Middle frontal gyrus (tissue), 1 donor: ENCODE results near the gene CEP41.
"Not testable (repeated sequence)": the region's sequence is repeated elsewhere in the genome, so short reads cannot be mapped to it uniquely, and the experiment has no call there.

Experiments
- DNase-seq: peaks from one replicate; pipeline ENCODE4 v3.0.0-alpha.2; 2015; ENCODE audit warnings: low spot score; ENCODE audit errors: extremely low spot score

CEP41 gene

DNA sequence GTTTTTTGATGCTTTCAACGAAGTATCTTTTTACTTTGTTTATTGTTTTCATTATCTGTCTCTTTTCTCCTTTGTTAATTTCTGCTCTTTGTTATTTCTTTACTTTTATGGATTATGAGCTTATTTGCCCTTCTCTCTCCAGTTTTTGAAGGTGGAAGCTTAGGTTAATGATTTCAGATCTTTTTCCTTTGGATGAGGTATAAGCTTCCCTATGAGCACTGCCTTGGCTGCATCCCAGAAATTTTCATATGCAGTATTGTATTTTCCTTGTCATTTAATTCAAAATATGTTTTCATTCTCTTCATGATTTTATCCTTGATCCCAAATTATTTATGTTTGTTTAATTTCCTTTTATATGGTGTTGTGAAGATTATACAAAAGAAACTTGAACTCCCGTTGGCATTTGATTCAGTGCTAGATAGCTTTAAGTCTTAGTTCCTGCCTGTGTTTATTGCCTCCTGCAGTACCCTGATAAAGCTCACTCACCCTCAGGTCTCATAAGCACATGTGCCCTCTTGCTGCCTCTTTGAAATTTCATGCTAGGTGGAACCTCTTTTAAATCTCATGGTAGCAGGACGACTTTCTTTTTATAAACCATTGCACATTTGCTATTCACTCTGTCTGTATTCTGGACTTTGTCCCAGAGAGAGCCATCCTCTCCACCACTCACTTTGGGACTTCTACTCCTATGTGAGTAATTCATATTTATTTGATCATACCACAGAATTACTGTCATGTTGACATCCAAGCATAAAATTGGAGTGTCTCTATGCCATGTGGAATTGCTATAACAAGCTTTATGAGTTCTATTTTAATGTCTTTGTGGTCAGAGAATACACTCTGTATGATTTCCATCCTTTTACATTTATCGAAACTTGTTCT is 23.0 kb upstream of the CEP41 start:
- DNase-seq = no peak

DNA sequence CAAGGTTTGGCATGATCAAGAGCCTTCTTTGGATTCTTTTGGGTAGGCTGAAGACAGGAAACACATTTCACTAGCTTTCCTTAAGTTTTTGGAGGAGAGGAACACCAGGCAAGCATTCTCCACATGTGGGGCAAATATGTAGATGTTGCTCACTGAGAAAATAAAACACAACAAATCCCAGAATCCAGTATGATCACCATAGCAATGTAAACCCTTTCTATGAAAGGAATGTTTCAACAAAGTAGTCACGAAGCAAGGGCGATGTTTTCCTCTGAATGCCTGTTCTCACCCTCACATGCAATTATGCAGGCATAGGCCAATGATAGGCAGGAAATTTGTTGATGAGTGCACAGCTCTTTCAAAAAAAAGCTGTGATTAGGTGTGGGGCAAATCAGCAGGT is 20.5 kb upstream of the CEP41 start:
- DNase-seq = no peak

- no peak for DNase-seq
Measured at GRCh38 chr7:130458257-130458656, 17.4 kb upstream of the CEP41 start.

- DNase-seq = no peak
Measured at GRCh38 chr7:130454959-130455358, 14.1 kb upstream of the CEP41 start.

DNA sequence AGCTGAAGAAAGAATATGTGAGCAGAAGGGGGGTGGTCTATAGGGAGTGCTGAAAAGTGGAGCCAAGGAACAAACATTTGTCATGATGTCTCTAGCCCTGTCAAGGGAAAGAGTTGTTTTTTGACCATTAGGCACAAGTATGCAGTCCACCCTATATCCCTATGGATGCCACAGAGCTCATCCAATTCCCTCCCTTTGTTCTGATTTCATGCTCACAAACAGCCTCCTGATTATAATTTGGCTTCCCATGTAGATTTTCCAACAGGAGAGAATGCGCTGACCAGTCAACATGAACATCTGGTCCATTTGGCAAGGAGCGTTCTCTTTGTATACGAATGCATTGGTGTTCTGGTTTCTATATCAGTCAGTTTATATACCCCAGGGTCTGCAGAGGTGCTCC is 12.1 kb upstream of the CEP41 start:
- no peak for DNase-seq

GRCh38 chr7:130451344-130451743 is 10.5 kb upstream of the CEP41 start:
- not testable (repeated sequence) for DNase-seq

- DNase-seq = no peak
Measured at GRCh38 chr7:130446259-130446658, 5.4 kb upstream of the CEP41 start.

DNA sequence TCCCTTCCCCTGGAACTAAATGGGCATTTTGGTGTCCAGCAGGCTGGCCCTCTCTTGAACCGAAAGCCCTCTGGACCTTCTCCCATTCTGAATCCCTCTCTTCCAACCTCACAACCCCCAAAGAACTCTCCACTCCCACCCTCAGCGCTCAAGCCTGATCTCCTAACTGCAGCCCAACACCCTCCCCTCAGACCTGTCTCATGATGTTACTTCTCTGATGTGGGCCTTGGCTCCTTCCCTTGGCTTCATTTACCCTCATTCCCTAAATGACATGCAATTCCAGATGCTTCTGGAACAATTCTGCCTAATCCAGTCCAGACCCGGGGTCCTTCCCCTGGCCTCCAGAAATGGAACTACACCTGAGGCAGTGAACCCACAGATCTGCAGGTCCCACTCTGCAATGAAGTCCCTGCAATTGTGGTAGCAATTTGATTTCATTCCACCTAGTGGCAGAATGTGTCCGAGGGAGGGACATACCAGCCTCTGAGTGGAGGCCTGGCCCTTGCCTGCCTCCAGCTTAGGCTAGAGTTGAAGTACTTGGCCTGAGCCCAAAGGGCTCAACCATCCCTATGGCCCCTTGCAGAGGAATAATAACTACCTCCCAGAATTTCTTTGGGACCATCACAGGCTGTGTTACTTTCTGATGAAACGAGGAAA is 4.1 kb upstream of the CEP41 start:
- no peak for DNase-seq

- no peak for DNase-seq
Measured at GRCh38 chr7:130444234-130444633, 3.4 kb upstream of the CEP41 start.

- DNase-seq = no peak
Measured at GRCh38 chr7:130442601-130443000, 1.8 kb upstream of the CEP41 start.

- DNase-seq = no peak
Measured at GRCh38 chr7:130441408-130441869, 623 bp upstream of the CEP41 start.

DNA sequence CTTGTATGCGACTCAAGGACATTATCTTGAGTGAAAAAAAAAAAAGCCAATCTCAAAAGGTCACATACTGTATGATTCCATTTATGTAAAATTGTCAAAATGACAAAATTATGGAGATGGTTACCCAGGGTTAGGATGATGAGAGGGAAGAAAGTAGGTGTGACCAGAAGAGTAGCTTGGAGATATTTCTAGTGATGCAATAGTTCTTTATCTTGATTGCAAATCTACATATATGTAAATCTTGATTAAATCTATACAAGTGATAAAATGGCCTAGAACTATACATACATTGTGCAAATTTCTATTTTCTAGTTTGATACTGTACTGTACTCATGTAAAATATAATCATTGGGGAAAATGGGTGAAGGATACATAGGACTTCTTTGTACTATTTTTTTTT is 4.6 kb downstream of the CEP41 start:
- no peak for DNase-seq

- DNase-seq = no peak
Measured at GRCh38 chr7:130435311-130435854, 5.4 kb downstream of the CEP41 start.

- DNase-seq = no peak
Measured at GRCh38 chr7:130433301-130433700, 7.5 kb downstream of the CEP41 start.

DNA sequence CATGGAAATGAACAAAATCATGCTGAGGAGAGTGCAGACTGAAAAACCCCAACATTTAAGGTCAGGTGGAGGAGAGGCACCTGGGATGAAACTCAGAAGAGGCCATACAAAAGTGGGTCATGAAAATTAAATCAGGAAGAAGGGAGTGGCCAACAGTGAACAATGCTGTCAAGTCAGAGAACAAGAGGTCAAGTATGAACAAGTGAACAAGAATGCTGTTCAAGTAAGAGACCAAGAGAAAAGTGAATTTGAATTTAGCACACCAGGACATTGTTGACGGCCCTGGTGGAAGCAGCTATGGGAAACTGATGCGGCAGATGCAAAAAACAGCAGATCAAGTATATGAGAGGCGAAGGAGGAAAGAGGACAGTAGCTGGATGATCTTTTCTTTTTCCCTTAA is 7.9 kb downstream of the CEP41 start:
- no peak for DNase-seq

DNA sequence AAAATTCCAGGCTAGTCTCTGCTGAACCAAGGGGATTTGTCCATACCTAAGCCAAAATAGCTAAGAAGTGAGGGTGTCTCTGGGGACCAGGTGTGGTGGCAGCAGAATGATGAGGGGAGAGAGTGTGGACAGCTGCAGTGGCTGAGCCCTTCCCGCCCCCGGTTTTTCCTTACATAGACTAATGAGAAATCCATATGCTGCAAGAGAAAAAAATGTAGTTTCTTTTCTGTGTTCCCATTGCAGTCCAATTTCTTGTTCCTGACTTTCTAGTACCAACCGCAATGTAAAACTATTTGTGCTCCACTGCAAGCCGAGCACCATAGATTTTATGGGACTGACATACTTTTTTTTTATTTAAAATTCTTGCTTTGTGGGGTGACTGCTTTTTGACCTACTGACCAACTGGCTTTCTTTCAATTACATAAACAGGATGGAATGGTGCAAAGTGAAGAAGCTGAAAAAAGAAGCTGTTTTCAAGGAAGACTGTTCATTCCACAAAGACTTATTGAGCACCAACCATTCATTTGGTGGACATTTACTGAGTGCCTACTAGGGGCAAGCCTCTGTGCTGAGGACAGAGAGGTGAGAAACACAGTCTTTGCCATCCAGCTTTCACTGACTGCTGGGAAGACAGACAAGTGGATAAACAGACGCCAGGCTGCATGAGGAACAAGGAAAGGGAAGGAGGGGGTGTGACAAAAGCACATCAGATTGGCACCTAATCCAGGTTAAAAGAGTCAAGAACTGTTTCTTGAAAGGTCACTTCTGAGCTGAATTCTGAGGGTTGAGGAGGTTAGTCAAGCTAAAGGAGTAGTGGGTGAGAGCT is 9.8 kb downstream of the CEP41 start:
- DNase-seq = no peak

DNA sequence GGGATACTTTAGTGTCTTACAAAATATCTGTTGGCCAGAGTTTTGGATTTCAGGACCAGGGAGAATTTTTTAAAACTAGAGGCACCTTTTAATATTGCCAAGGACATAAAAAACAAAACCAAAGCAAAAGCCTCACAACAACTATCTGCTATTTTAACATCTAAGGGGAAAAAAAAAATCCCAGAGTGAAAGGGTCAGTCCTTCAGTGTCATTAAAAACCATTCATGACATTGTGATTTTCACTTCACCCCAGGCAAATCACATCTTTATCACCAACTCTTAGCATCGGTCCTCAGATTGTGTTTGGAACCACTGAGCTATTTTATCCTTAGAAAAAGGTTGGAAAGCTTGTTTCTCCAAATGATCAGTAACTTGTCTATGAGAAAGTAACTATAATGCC is 10.7 kb downstream of the CEP41 start:
- DNase-seq = no peak

DNA sequence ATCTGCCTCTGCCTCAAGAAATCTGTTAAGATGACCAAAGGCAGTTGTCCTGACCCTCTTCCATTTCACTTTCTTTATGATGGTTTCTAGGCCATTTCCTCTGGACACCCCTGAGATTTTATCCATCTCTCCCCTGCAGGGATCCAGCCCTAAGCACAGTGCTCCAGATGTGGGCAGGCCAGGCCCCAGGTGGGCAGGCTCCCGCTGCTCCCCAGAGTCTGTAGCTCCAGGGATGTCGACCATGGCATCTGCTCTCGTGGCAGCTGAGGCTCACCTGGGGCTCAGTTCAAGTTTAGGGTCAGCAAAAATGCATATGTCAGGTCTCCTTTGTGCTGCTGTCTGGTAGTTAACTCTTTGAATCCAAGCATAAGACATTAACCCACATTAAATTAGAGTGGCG is 11.8 kb downstream of the CEP41 start:
- DNase-seq = no peak

DNA sequence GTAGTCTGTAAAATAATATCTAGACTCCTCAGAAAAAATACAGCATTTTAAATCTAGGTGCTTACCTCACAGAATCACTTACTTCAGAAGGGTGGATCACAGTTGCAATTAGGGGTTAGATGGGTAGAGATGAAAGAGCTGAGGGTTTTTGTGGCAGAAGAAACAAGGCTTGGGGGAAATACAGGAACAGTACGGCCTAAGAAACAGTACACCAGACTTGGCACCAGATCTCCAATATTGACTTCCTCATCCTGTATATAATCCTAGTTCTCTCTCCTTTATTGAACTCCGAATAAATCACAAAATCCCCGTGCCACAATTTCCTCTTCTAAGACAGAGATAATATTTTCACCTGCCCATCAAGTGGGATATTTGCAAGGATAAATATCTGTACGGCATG is 14.3 kb downstream of the CEP41 start:
- DNase-seq = no peak

GRCh38 chr7:130425796-130426195 is 15.0 kb downstream of the CEP41 start:
- no peak for DNase-seq

GRCh38 chr7:130423501-130424037 is 17.2 kb downstream of the CEP41 start:
- DNase-seq = no peak
